ENCODE data around the gene HOXC10.

The HOXC10 gene

DNA sequence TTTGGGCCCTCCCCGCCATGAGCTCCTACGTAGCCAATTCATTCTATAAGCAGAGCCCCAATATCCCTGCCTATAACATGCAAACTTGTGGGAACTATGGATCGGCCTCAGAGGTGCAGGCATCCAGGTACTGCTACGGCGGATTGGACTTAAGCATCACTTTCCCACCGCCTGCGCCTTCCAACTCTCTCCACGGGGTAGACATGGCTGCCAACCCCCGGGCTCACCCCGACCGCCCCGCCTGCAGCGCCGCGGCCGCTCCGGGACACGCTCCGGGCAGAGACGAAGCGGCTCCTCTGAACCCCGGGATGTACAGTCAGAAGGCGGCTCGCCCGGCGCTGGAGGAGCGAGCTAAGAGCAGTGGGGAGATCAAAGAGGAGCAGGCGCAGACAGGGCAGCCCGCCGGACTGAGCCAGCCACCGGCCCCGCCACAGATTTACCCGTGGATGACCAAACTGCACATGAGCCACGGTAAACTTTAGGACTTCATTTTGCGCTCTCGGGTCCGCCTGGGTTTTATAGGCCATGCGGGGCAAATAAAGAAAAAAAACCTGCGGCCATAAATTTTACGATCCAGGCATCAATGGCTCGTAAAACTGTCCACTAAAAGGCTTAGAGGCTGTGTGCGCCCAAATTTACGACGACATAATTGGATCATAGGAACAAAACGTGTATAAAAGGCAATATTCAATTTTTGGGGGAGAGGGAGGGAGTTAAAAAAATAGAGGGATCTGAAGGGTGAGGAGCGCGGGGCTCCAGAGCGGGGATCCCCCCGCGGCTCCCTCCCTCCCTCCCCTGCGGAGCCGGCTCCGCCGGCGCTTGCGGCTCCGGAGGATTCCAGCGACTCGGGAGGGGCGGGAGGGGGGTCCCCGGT, 48.4 kb downstream of the HOXC10 start:
- Histone ChIP-seq H3K9me3 (ENCODE audit: control insufficient read depth, insufficient read depth, low read length) (no peaks in the 10 kb centered on the region), H3K4me1 (ENCODE audit: control insufficient read depth, insufficient read depth, low read length) (no peaks in the 10 kb centered on the region), H3K4me3 (ENCODE audit: low read length) (no peak overlapping the region), H3K27ac (ENCODE audit: low read length) (no peak overlapping the region), H3K27me3 (ENCODE audit: control insufficient read depth, insufficient read depth, low read length) (peaks cover 98% of the 10 kb centered on the region), H3K36me3 (ENCODE audit: control insufficient read depth, insufficient read depth, low read length) (no peaks in the 10 kb centered on the region)
- DNase-seq (ENCODE audit: low read depth, low spot score) = no peak
- WGBS (ENCODE audit: insufficient coverage, insufficient read length) = no CpG with 5 or more reads among the region's 61 CpGs

GRCh38 chr12:54033980-54034784, 49.2 kb downstream of the HOXC10 start:
- H3K27ac ChIP-seq (ENCODE audit: low read length) = no peak overlapping the region
- no peaks in the 10 kb centered on the region for H3K36me3 ChIP-seq (ENCODE audit: control insufficient read depth, insufficient read depth, low read length)
- peaks cover 99% of the 10 kb centered on the region for H3K27me3 ChIP-seq (ENCODE audit: control insufficient read depth, insufficient read depth, low read length)
- no peak for DNase-seq (ENCODE audit: low read depth, low spot score)
- H3K4me3 ChIP-seq (ENCODE audit: low read length) = no peak overlapping the region
- H3K9me3 ChIP-seq (ENCODE audit: control insufficient read depth, insufficient read depth, low read length) = no peaks in the 10 kb centered on the region
- H3K4me1 ChIP-seq (ENCODE audit: control insufficient read depth, insufficient read depth, low read length) = no peaks in the 10 kb centered on the region
- no CpG with 5 or more reads among the region's 57 CpGs for WGBS (ENCODE audit: insufficient coverage, insufficient read length)

DNA sequence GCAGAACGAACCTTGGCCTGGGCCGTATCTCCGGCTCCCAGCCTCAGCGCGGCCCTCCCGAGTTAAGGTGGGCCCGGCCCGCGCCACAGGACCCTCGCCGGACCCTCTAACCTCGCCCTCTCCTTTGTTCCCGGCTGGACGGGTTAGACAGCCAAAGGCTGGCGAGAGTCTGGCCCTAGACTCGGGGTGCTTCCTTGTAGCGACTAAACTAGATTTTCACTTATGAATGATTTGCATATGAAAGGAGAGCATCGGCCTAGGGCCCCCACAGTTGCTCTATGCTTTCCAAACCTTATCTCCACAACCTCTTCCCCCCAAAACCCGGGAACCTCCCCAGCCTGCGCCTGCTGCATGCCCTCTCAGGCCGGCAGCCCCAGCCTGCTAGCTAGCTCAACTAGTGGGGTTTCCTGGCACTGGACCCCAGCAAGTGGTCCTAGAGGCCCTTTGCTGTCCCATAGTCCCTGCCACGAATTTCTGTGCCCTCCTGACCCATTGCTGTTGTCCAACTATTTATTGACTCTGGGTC, 49.9 kb downstream of the HOXC10 start:
- no peaks in the 10 kb centered on the region for H3K36me3 ChIP-seq (ENCODE audit: control insufficient read depth, insufficient read depth, low read length)
- no peaks in the 10 kb centered on the region for H3K9me3 ChIP-seq (ENCODE audit: control insufficient read depth, insufficient read depth, low read length)
- H3K27ac ChIP-seq (ENCODE audit: low read length) = no peak overlapping the region
- H3K27me3 ChIP-seq (ENCODE audit: control insufficient read depth, insufficient read depth, low read length) = peaks cover 99% of the 10 kb centered on the region
- DNase-seq (ENCODE audit: low read depth, low spot score) = no peak
- WGBS (ENCODE audit: insufficient coverage, insufficient read length) = no CpG with 5 or more reads among the region's 22 CpGs
- H3K4me1 ChIP-seq (ENCODE audit: control insufficient read depth, insufficient read depth, low read length) = no peaks in the 10 kb centered on the region
- no peak overlapping the region for H3K4me3 ChIP-seq (ENCODE audit: low read length)

GRCh38 chr12:54035568-54036264, 50.8 kb downstream of the HOXC10 start:
- no CpG with 5 or more reads among the region's 6 CpGs for WGBS (ENCODE audit: insufficient coverage, insufficient read length)
- Histone ChIP-seq H3K27ac (ENCODE audit: low read length) (no peak overlapping the region), H3K4me3 (ENCODE audit: low read length) (no peak overlapping the region), H3K36me3 (ENCODE audit: control insufficient read depth, insufficient read depth, low read length) (no peaks in the 10 kb centered on the region), H3K27me3 (ENCODE audit: control insufficient read depth, insufficient read depth, low read length) (peaks cover 99% of the 10 kb centered on the region), H3K9me3 (ENCODE audit: control insufficient read depth, insufficient read depth, low read length) (no peaks in the 10 kb centered on the region), H3K4me1 (ENCODE audit: control insufficient read depth, insufficient read depth, low read length) (no peaks in the 10 kb centered on the region)
- no peak for DNase-seq (ENCODE audit: low read depth, low spot score)

DNA sequence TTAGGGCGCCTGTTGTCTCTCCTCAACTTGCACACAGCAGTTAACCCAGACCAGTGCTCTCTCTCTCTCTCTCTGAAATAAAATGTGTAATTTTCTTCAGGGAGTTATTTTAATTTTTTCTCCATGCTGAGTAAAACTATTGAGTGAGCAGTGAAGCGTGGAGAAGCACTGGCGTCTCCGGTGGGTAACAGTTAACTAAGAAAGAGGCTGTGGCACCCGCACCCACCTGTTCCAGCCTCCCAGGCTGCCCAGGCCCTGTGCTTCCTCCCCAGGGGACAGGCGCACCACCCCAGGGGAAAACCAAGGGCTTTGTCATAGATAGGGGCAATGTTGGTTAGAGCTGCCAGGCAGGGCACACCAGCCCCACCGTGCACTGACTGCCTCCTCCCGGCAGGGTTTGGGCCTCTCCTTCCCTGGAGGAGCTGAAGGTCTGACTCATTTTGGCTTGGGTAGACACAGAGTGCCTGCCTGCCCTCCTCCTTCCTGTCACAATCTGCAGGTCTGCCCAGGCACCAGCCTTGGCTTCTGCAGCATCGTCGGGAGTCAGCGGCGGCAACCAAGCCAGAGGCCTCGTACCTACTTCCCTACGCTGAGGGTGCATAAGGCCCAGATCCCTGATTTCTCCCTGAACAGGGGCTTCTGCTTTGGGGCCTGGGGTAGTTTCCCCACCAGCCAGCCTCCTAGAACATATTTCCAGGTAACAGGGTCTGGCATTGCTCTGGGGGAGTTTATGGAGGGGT, 51.8 kb downstream of the HOXC10 start:
- no peak for DNase-seq (ENCODE audit: low read depth, low spot score)
- WGBS (ENCODE audit: insufficient coverage, insufficient read length) = no CpG with 5 or more reads among the region's 14 CpGs
- Histone ChIP-seq H3K27me3 (ENCODE audit: control insufficient read depth, insufficient read depth, low read length) (peaks cover 99% of the 10 kb centered on the region), H3K4me3 (ENCODE audit: low read length) (no peak overlapping the region), H3K9me3 (ENCODE audit: control insufficient read depth, insufficient read depth, low read length) (no peaks in the 10 kb centered on the region), H3K36me3 (ENCODE audit: control insufficient read depth, insufficient read depth, low read length) (no peaks in the 10 kb centered on the region), H3K27ac (ENCODE audit: low read length) (no peak overlapping the region), H3K4me1 (ENCODE audit: control insufficient read depth, insufficient read depth, low read length) (no peaks in the 10 kb centered on the region)

- no CpG with 5 or more reads among the region's 14 CpGs for WGBS (ENCODE audit: insufficient coverage, insufficient read length)
- no peak overlapping the region for H3K4me3 ChIP-seq (ENCODE audit: low read length)
- peaks cover 98% of the 10 kb centered on the region for H3K27me3 ChIP-seq (ENCODE audit: control insufficient read depth, insufficient read depth, low read length)
- H3K4me1 ChIP-seq (ENCODE audit: control insufficient read depth, insufficient read depth, low read length) = no peaks in the 10 kb centered on the region
- no peak overlapping the region for H3K27ac ChIP-seq (ENCODE audit: low read length)
- no peaks in the 10 kb centered on the region for H3K36me3 ChIP-seq (ENCODE audit: control insufficient read depth, insufficient read depth, low read length)
- H3K9me3 ChIP-seq (ENCODE audit: control insufficient read depth, insufficient read depth, low read length) = no peaks in the 10 kb centered on the region
- DNase-seq (ENCODE audit: low read depth, low spot score) = no peak
Observed at GRCh38 chr12:54037360-54038283, 52.7 kb downstream of the HOXC10 start.

GRCh38 chr12:54038284-54038870, 53.4 kb downstream of the HOXC10 start:
- Histone ChIP-seq H3K4me3 (ENCODE audit: low read length) (no peak overlapping the region), H3K9me3 (ENCODE audit: control insufficient read depth, insufficient read depth, low read length) (no peaks in the 10 kb centered on the region), H3K4me1 (ENCODE audit: control insufficient read depth, insufficient read depth, low read length) (no peaks in the 10 kb centered on the region), H3K27me3 (ENCODE audit: control insufficient read depth, insufficient read depth, low read length) (peaks cover 98% of the 10 kb centered on the region), H3K36me3 (ENCODE audit: control insufficient read depth, insufficient read depth, low read length) (no peaks in the 10 kb centered on the region), H3K27ac (ENCODE audit: low read length) (no peak overlapping the region)
- no CpG with 5 or more reads among the region's 5 CpGs for WGBS (ENCODE audit: insufficient coverage, insufficient read length)
- no peak for DNase-seq (ENCODE audit: low read depth, low spot score)

- Histone ChIP-seq H3K4me1 (ENCODE audit: control insufficient read depth, insufficient read depth, low read length) (no peaks in the 10 kb centered on the region), H3K27ac (ENCODE audit: low read length) (no peak overlapping the region), H3K36me3 (ENCODE audit: control insufficient read depth, insufficient read depth, low read length) (no peaks in the 10 kb centered on the region), H3K27me3 (ENCODE audit: control insufficient read depth, insufficient read depth, low read length) (peaks cover 98% of the 10 kb centered on the region), H3K4me3 (ENCODE audit: low read length) (no peak overlapping the region), H3K9me3 (ENCODE audit: control insufficient read depth, insufficient read depth, low read length) (no peaks in the 10 kb centered on the region)
- no peak for DNase-seq (ENCODE audit: low read depth, low spot score)
- WGBS (ENCODE audit: insufficient coverage, insufficient read length) = no CpG with 5 or more reads among the region's 9 CpGs
Observed at GRCh38 chr12:54038871-54039414, 54.0 kb downstream of the HOXC10 start.
